ENCODE data around the gene ZFPM1.

Gene ZFPM1

GRCh38 chr16:88500255-88500661 lies 47.2 kb downstream of the ZFPM1 start:
- TF ChIP-seq RAD21 (IDR thresholded peaks at IDR 0.05; ENCODE audit: low read depth) (no peak), EP300 (IDR thresholded peaks at IDR 0.05; ENCODE audit: borderline replicate concordance) (no peak), FOXM1 (IDR thresholded peaks at IDR 0.05; ENCODE audit: borderline replicate concordance, low read depth) (no peak), TAF1 (IDR thresholded peaks at IDR 0.05; ENCODE audit: low read depth) (no peak), YY1 (IDR thresholded peaks at IDR 0.05; ENCODE audit: low read depth) (no peak)

DNA sequence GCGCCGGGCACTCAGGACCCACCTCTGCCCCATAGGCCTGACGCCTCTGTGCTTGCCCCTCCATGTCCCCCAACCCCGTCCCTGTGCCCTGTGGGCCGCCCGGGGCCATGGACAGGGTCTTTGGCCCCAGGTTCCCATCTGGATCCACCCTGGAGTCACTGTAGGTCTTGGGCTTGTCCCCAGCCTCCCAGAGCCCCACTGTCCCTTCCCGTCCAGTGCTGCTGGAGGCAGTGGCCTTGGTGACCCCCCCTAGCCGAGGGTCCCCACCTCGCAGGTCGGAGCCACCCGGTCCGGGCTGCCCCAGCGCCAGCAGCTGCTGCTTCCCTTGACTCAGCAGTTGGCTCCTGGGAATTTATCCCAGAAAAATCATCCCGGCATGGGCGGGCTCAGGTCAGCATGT lies 49.3 kb downstream of the ZFPM1 start:
- TF ChIP-seq REST (IDR thresholded peaks at IDR 0.05; ENCODE audit: low read depth): no peak
- no peak for TF ChIP-seq EP300 (IDR thresholded peaks at IDR 0.05; ENCODE audit: borderline replicate concordance)
- TF ChIP-seq, protein P1, sequence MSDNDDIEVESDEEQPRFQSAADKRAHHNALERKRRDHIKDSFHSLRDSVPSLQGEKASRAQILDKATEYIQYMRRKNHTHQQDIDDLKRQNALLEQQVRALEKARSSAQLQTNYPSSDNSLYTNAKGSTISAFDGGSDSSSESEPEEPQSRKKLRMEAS (IDR thresholded peaks at IDR 0.05): no peak
- TF ChIP-seq EGR1 (IDR thresholded peaks at IDR 0.05): no peak
- TF ChIP-seq CREB1 (IDR thresholded peaks at IDR 0.05; ENCODE audit: low read depth): no peak
- TF ChIP-seq RAD21 (IDR thresholded peaks at IDR 0.05; ENCODE audit: low read depth): no peak
- no peak for TF ChIP-seq NFIC (IDR thresholded peaks at IDR 0.05)
- TF ChIP-seq TEAD4 (IDR thresholded peaks at IDR 0.05): no peak
- no peak for TF ChIP-seq FOXM1 (IDR thresholded peaks at IDR 0.05; ENCODE audit: borderline replicate concordance, low read depth)
- TF ChIP-seq CEBPB (IDR thresholded peaks at IDR 0.05): no peak
- TF ChIP-seq, protein P2, sequence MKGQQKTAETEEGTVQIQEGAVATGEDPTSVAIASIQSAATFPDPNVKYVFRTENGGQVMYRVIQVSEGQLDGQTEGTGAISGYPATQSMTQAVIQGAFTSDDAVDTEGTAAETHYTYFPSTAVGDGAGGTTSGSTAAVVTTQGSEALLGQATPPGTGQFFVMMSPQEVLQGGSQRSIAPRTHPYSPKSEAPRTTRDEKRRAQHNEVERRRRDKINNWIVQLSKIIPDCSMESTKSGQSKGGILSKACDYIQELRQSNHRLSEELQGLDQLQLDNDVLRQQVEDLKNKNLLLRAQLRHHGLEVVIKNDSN (IDR thresholded peaks at IDR 0.05): no peak
- no peak for TF ChIP-seq TCF12 (IDR thresholded peaks at IDR 0.05; ENCODE audit: low read depth)
- no peak for TF ChIP-seq YY1 (IDR thresholded peaks at IDR 0.05; ENCODE audit: low read depth)
- no peak for TF ChIP-seq ZBTB7A (IDR thresholded peaks at IDR 0.05; ENCODE audit: low read depth)
- TF ChIP-seq TAF1 (IDR thresholded peaks at IDR 0.05; ENCODE audit: low read depth): no peak

GRCh38 chr16:88502776-88503280 lies 49.7 kb downstream of the ZFPM1 start:
- TF ChIP-seq CEBPB (IDR thresholded peaks at IDR 0.05): no peak
- no peak for TF ChIP-seq TAF1 (IDR thresholded peaks at IDR 0.05; ENCODE audit: low read depth)
- TF ChIP-seq YY1 (IDR thresholded peaks at IDR 0.05; ENCODE audit: low read depth): no peak
- no peak for TF ChIP-seq EGR1 (IDR thresholded peaks at IDR 0.05)
- no peak for TF ChIP-seq RAD21 (IDR thresholded peaks at IDR 0.05; ENCODE audit: low read depth)
- TF ChIP-seq, protein P2 (IDR thresholded peaks at IDR 0.05): no peak
- no peak for TF ChIP-seq TEAD4 (IDR thresholded peaks at IDR 0.05)
- no peak for TF ChIP-seq CREB1 (IDR thresholded peaks at IDR 0.05; ENCODE audit: low read depth)
- no peak for TF ChIP-seq TCF12 (IDR thresholded peaks at IDR 0.05; ENCODE audit: low read depth)
- TF ChIP-seq, protein P1 (IDR thresholded peaks at IDR 0.05): no peak
- TF ChIP-seq EP300 (IDR thresholded peaks at IDR 0.05; ENCODE audit: borderline replicate concordance): no peak
- no peak for TF ChIP-seq FOXM1 (IDR thresholded peaks at IDR 0.05; ENCODE audit: borderline replicate concordance, low read depth)
- no peak for TF ChIP-seq REST (IDR thresholded peaks at IDR 0.05; ENCODE audit: low read depth)
- no peak for TF ChIP-seq ZBTB7A (IDR thresholded peaks at IDR 0.05; ENCODE audit: low read depth)
- TF ChIP-seq NFIC (IDR thresholded peaks at IDR 0.05): no peak

GRCh38 chr16:88503374-88503770 lies 50.3 kb downstream of the ZFPM1 start:
- TF ChIP-seq RAD21 (IDR thresholded peaks at IDR 0.05; ENCODE audit: low read depth) (no peak), CEBPB (IDR thresholded peaks at IDR 0.05) (no peak), FOXM1 (IDR thresholded peaks at IDR 0.05; ENCODE audit: borderline replicate concordance, low read depth) (no peak), TAF1 (IDR thresholded peaks at IDR 0.05; ENCODE audit: low read depth) (no peak), EGR1 (IDR thresholded peaks at IDR 0.05) (no peak), CREB1 (IDR thresholded peaks at IDR 0.05; ENCODE audit: low read depth) (no peak), EP300 (IDR thresholded peaks at IDR 0.05; ENCODE audit: borderline replicate concordance) (no peak), TEAD4 (IDR thresholded peaks at IDR 0.05) (no peak), YY1 (IDR thresholded peaks at IDR 0.05; ENCODE audit: low read depth) (no peak), REST (IDR thresholded peaks at IDR 0.05; ENCODE audit: low read depth) (no peak), ZBTB7A (IDR thresholded peaks at IDR 0.05; ENCODE audit: low read depth) (no peak), NFIC (IDR thresholded peaks at IDR 0.05) (no peak), TCF12 (IDR thresholded peaks at IDR 0.05; ENCODE audit: low read depth) (no peak)
- TF ChIP-seq, protein P1 (IDR thresholded peaks at IDR 0.05): no peak
- TF ChIP-seq, protein P2 (IDR thresholded peaks at IDR 0.05): no peak
